ENCODE data around the gene CD177.
"Not testable (repeated sequence)": the region's sequence is repeated elsewhere in the genome, so short reads cannot be mapped to it uniquely, and the experiment has no call there.

CD177 gene

DNA sequence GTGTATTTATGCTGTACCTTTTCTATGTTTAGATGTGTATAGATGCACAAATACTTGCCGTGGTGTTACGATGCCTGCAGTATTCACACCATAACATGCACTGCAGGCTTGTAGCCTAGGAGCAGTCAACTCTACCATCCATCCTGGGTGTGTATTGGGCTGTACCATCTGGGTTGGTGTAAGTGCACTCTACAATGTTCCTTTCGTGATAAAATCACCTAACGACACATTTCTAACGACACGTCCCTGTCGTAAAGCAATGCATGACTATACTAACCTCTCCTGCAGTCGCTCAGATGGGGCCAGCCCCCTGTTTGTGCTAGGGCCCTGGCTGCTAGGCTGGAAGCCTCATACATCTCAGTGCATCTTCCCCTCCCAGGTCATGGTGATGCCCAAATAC is 18.4 kb downstream of the CD177 start:
- TF ChIP-seq, protein P1, sequence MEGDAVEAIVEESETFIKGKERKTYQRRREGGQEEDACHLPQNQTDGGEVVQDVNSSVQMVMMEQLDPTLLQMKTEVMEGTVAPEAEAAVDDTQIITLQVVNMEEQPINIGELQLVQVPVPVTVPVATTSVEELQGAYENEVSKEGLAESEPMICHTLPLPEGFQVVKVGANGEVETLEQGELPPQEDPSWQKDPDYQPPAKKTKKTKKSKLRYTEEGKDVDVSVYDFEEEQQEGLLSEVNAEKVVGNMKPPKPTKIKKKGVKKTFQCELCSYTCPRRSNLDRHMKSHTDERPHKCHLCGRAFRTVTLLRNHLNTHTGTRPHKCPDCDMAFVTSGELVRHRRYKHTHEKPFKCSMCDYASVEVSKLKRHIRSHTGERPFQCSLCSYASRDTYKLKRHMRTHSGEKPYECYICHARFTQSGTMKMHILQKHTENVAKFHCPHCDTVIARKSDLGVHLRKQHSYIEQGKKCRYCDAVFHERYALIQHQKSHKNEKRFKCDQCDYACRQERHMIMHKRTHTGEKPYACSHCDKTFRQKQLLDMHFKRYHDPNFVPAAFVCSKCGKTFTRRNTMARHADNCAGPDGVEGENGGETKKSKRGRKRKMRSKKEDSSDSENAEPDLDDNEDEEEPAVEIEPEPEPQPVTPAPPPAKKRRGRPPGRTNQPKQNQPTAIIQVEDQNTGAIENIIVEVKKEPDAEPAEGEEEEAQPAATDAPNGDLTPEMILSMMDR (IDR thresholded peaks at IDR 0.05; ENCODE audit: control insufficient read depth, insufficient read depth, low read depth, low read length, missing control alignments), result no peak
- DNase-seq (ENCODE audit: low read depth), result no peak
- H3K4me3 ChIP-seq (ENCODE audit: control insufficient read depth, low read depth, low read length), result no peak overlapping the region

DNA sequence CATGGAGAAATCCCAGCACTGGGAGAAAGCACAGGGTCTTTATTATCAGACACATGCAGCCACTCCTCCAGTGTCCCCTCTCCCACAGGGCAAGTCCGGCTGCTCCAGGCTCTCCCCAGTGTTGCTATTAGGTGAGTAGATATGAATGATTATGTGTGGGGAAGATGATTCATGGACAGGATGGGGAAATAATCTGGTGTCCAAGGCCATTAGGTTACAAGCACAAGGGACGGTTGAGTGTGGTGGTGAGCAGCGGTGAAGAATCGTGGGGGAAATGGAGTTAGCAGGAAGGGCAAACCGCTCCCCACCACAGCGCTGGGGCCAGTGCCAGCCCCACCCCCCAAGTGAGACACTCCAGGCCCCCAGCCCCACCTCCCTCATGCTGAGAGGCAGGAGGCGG is 19.0 kb downstream of the CD177 start:
- no peak overlapping the region for H3K4me3 ChIP-seq (ENCODE audit: control insufficient read depth, low read depth, low read length)
- TF ChIP-seq, protein P1 (IDR thresholded peaks at IDR 0.05; ENCODE audit: control insufficient read depth, insufficient read depth, low read depth, low read length, missing control alignments), result no peak
- no peak for DNase-seq (ENCODE audit: low read depth)

DNA sequence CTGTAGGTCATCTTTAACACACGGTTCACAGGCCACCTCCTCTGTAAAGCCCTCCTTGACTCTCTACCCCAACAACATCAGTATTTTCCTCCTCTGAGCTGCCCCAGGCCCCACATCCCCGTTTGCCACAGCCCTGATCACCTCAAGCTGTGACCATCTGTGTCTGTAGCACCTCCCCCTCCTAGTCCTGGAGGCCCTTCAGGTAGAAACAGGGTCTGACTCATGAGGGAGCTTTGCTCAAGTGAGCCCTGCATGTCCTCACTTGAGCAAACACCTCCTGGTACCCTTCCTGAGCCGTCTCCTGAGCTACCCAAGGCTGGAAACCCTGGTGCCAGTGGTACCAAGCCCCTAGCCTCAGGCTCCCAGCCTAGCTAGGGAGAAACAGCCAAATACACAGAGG is 24.1 kb downstream of the CD177 start:
- not testable (repeated sequence) for H3K4me3 ChIP-seq (ENCODE audit: control insufficient read depth, low read depth, low read length); DNase-seq (ENCODE audit: low read depth)

DNA sequence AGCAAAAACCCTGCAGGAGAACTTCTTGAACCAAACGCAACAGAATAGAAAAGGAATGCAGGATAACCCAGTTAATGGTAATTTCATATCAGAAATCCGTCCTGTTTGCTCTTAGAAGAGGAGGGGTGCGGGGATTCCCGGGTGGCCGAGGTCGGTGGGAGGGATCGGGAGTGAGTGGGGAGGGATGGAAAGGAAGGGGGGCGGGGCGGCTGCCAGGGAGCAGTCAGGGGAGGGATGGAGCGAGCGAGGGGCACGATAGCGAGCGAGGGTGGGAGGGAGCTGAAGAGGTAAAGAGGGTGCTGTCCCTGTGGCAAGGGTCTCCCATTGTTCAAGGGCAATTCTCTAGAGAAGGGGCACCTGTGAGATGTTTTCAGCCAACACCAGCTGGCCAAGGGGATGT is 26.5 kb downstream of the CD177 start:
- no peak overlapping the region for H3K4me3 ChIP-seq (ENCODE audit: control insufficient read depth, low read depth, low read length)
- TF ChIP-seq, protein P1 (IDR thresholded peaks at IDR 0.05; ENCODE audit: control insufficient read depth, insufficient read depth, low read depth, low read length, missing control alignments), result no peak
- no peak for DNase-seq (ENCODE audit: low read depth)

DNA sequence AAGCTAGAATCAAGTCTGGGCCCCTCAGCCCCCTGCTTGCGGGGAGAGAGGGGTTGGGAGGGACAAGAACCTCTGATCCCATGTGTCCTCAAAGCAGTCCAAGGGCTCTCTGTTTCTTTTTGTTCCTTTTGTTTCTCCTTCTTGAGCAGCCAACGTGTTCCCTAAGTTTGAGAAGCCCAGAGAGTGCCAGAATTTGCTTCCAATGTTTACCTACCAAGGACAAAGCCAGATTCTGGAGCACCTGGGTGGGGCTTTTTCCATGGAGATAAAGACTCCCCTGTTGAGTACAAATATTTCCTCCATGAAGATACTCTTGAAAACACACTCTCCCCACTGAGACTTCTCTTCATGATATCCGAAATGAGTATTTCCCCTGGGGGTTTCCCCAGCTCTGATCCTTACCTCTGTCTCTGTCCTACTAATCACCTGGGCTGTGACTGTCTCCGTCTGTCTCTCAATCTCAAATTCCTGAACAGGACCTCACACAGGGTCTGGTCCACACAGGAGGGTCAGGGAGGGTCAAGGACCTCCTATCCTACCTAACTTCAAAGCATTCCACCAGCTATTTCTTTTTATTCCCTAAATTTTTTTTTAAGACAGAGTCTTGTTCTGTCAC is 27.4 kb downstream of the CD177 start:
- TF ChIP-seq, protein P1 (IDR thresholded peaks at IDR 0.05; ENCODE audit: control insufficient read depth, insufficient read depth, low read depth, low read length, missing control alignments), result no peak
- no peak for DNase-seq (ENCODE audit: low read depth)
- H3K4me3 ChIP-seq (ENCODE audit: control insufficient read depth, low read depth, low read length), result no peak overlapping the region

DNA sequence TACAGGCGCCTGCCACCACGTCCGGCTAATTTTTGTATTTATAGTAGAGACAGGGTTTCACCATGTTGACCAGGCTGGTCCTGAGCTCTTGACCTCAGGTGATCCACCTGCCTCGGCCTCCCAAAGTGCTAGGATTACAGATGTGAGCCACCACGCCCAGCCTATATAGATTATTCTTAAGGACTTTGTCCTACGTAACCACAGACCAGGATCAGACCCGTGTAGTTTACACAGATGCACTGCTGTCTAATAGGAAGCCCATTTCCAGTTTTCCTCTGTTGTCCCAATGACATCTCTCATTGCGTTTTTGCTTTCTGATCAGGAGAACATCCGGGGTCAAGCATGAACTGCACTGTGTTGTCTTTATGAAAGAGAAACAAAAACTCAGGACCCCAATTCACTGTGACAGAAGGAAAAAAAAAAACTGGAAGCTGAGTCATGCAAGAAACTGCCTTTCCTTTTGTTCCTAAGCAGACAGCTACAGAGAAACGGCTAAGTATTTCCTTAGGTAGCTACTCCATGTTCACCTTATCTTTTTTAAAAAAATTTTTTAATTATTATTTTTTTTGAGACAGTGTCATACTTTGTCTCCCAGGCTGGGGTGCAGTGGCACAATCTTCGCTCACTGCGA is 29.2 kb downstream of the CD177 start:
- not testable (repeated sequence) for DNase-seq (ENCODE audit: low read depth); H3K4me3 ChIP-seq (ENCODE audit: control insufficient read depth, low read depth, low read length)

DNA sequence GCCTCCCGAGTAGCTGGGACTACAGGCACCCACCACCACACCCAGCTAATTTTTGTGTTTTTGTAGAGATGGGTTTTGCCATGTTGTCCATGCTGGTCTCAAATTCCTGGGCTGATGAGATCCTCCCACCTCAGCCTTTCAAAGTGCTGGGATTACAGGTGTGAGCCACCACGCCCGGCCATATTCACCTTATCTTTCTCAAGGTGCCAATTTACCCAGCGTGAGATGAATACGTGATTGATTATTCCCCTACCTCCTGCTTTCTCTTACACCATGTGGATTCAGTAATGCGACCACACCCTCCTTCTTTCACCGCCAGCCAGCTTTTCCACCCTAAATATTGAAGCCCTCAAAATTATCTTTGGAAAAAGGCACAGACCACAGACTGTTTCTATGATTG is 29.8 kb downstream of the CD177 start:
- not testable (repeated sequence) for DNase-seq (ENCODE audit: low read depth); H3K4me3 ChIP-seq (ENCODE audit: control insufficient read depth, low read depth, low read length)

DNA sequence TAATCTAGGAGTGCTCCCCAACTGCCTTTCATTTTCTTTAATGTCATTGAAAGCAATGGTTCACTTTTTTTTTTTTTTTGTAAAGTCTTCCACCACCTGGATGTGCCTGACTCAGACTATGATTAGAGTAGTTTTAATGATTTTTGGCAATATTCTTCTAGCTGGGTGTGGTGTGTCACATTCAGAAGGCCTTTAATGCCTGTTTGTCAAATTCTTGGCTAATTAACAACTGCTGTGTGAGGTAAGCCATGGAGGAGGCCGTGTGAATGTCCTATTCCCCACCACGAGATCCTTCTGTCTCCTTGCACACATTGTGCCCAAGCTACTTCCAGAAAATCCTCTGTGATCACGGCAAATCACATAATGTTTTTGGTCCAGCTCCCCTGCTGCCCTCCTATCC is 30.3 kb downstream of the CD177 start:
- not testable (repeated sequence) for H3K4me3 ChIP-seq (ENCODE audit: control insufficient read depth, low read depth, low read length); DNase-seq (ENCODE audit: low read depth)

DNA sequence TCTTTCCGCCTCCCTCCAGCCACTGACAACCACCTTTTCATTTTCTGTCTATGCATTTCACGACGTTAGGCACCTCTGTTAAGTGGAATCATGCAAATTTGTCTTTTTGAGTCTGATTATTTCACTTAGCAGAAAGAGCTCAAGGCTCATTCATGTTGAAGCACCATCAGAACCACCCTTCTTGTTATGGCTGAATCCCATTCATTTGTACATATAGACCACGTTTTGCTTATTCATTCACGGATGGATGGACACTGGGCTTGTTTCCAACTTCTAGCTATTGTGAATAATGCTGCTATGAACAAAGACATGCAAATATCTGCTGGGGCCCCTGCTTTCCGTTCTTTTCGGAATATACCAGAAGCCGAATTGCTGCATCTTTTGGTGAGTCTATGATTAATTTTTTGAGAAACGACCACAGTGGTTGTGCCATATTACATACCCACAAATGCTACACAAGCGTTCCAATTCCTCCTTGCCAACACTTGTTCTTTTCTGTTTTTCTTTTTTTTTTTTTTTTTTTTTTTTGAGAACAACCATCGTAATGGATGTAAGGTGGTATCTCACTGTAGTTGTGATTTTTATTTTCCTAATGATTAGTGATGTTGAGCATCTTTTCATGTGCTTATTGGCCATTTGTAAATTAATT is 37.5 kb downstream of the CD177 start:
- not testable (repeated sequence) for DNase-seq (ENCODE audit: low read depth); H3K4me3 ChIP-seq (ENCODE audit: control insufficient read depth, low read depth, low read length)

DNA sequence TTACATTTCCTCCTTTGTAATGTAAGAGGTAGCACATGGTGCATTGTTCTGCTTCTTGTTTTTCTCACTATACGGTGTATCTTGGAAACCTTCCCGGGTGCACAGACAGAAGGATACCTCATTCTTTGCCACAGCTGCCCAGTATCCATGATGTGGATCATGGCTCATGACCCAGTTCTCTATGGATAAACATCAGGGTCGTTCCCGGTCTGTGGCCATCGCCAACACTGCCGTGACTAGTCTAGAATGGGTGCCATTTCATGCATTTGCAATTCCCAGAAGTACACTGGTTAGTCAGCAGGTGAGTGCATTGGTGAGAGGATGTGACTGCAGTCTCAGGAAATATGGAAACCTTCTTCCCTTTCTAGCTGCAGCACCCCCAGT is 38.1 kb downstream of the CD177 start:
- H3K4me3 ChIP-seq (ENCODE audit: control insufficient read depth, low read depth, low read length); DNase-seq (ENCODE audit: low read depth): not testable (repeated sequence)

DNA sequence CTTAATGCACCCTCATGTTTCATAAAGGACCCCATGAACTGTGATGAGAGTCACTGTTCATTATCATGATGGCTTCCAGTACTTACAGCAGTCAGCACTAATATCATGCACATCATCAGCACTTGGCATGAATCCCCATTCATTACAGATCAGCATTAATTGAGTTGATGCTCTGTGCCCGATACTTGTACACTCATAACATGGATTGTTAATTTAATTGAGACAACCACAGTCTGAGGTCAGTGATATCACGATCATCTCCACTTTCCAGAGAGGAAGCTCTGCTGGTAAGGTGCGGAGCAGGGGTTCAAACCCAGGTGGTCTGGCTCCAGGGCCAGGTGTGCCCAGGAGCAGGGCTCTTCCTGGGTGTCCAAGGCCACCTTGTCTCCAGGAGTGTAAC is 40.0 kb downstream of the CD177 start:
- DNase-seq (ENCODE audit: low read depth); H3K4me3 ChIP-seq (ENCODE audit: control insufficient read depth, low read depth, low read length): not testable (repeated sequence)
